HEK293 (cell line): ENCODE data around the gene CD177.
"Not testable (repeated sequence)": the region's sequence is repeated elsewhere in the genome, so short reads cannot be mapped to it uniquely, and the experiment has no call there.

Experiments
- CTCF ChIA-PET: fragments of 350-600 bp; formaldehyde crosslinking; extraction: SDS; loops from one replicate; lab custom pipeline; 2021; ENCODE audit warnings: antibody characterized with exemption; lab: Yijun Ruan, JAX
- POLR2A ChIA-PET: fragments of 300-600 bp; formaldehyde crosslinking; extraction: SDS; loops from one replicate; lab custom pipeline; 2020; ENCODE audit warnings: antibody characterized with exemption, inconsistent platforms; lab: Yijun Ruan, JAX
- H3K27ac ChIP-seq: fragments of 200-500 bp; sonication (Bioruptor generic); 2 replicates; pipeline ENCODE4 v1.5.1; 2014; ENCODE audit warnings: low read depth, low read length, control low read depth, inconsistent platforms; ENCODE audit errors: extremely low read depth
- H3K36me3 ChIP-seq, 2 experiments: fragments of 200-500 bp in 1 of 2; sonication (Bioruptor generic) in 1 of 2; 1 replicate in 1 of 2; 2 replicates in 1 of 2; pipeline ENCODE4 v1.5.1; 2014 to 2017; ENCODE audit warnings: inconsistent platforms in 2 of 2, low read length in 2 of 2; ENCODE audit not compliant: control insufficient read depth in 2 of 2, insufficient read depth in 1 of 2
- H3K4me1 ChIP-seq: fragments of 200-500 bp; sonication (Bioruptor generic); 2 replicates; pipeline ENCODE4 v1.5.1; 2014; ENCODE audit warnings: mild to moderate bottlenecking, low read length, inconsistent platforms; ENCODE audit not compliant: control insufficient read depth, insufficient read depth
- H3K4me3 ChIP-seq: 2 replicates; pipeline ENCODE4 v1.5.1; 2011; ENCODE audit warnings: low read depth, mild to moderate bottlenecking, control low read depth, low read length, moderate library complexity
- H3K9me3 ChIP-seq: fragments of 200-500 bp; sonication (Bioruptor generic); 2 replicates; pipeline ENCODE4 v1.5.1; 2014; ENCODE audit warnings: low read depth, low read length, inconsistent platforms; ENCODE audit not compliant: control insufficient read depth, insufficient read depth
- HOXA7 ChIP-seq: sonication (generic); formaldehyde crosslinking; IDR thresholded peaks from 2 replicates; pipeline ENCODE4 v1.8.1; 2022; ENCODE audit warnings: missing genetic modification reagents, borderline replicate concordance
- HOXD13 ChIP-seq: sonication (generic); formaldehyde crosslinking; IDR thresholded peaks from 2 replicates; pipeline ENCODE4 v1.8.0; 2022; ENCODE audit warnings: missing genetic modification reagents, borderline replicate concordance
- KLF1 ChIP-seq: fragments of 450-650 bp; formaldehyde crosslinking; IDR thresholded peaks from 2 replicates; pipeline ENCODE4 v1.5.1; 2016; ENCODE audit warnings: missing biosample characterization, missing genetic modification characterization
- KLF10 ChIP-seq: fragments of 450-650 bp; IDR thresholded peaks from 2 replicates; pipeline ENCODE4 v1.5.1; 2018; ENCODE audit warnings: missing biosample characterization, mild to moderate bottlenecking, missing genetic modification characterization
- REPIN1 ChIP-seq: fragments of 450-650 bp; formaldehyde crosslinking; IDR thresholded peaks from 2 replicates; pipeline ENCODE4 v1.5.1; 2017; ENCODE audit warnings: missing biosample characterization, missing genetic modification characterization, low read depth
- ZBTB21 ChIP-seq: fragments of 450-650 bp; formaldehyde crosslinking; IDR thresholded peaks from 2 replicates; pipeline ENCODE4 v1.5.1; 2017; ENCODE audit warnings: missing biosample characterization, missing genetic modification characterization
- ZBTB7A ChIP-seq: fragments of 450-650 bp; formaldehyde crosslinking; IDR thresholded peaks from 2 replicates; pipeline ENCODE4 v1.5.1; 2016; ENCODE audit warnings: low read depth, missing biosample characterization, missing genetic modification characterization
- ZNF146 ChIP-seq: fragments of 450-650 bp; formaldehyde crosslinking; IDR thresholded peaks from 2 replicates; pipeline ENCODE4 v1.5.1; 2016; ENCODE audit warnings: missing biosample characterization, missing genetic modification characterization
- ZNF155 ChIP-seq: fragments of 450-650 bp; formaldehyde crosslinking; IDR thresholded peaks from 2 replicates; pipeline ENCODE4 v1.5.1; 2016; ENCODE audit warnings: missing biosample characterization, missing genetic modification characterization
- ZNF280C ChIP-seq: fragments of 450-650 bp; formaldehyde crosslinking; IDR thresholded peaks from 2 replicates; pipeline ENCODE4 v1.5.1; 2016; ENCODE audit warnings: missing biosample characterization, missing genetic modification characterization
- ZNF398 ChIP-seq: fragments of 450-650 bp; formaldehyde crosslinking; IDR thresholded peaks from 2 replicates; pipeline ENCODE4 v1.5.1; 2017; ENCODE audit warnings: missing biosample characterization, missing genetic modification characterization
- ZNF639 ChIP-seq: fragments of 450-650 bp; formaldehyde crosslinking; IDR thresholded peaks from 2 replicates; pipeline ENCODE4 v1.5.1; 2016; ENCODE audit warnings: missing biosample characterization, missing genetic modification characterization
- ZNF664 ChIP-seq: fragments of 450-650 bp; formaldehyde crosslinking; IDR thresholded peaks from 2 replicates; pipeline ENCODE4 v1.5.1; 2016; ENCODE audit warnings: missing biosample characterization, missing genetic modification characterization
- ZNF747 ChIP-seq: fragments of 450-650 bp; formaldehyde crosslinking; IDR thresholded peaks from 2 replicates; pipeline ENCODE4 v1.5.1; 2016; ENCODE audit warnings: missing biosample characterization, missing genetic modification characterization
- ZNF768 ChIP-seq: fragments of 450-650 bp; formaldehyde crosslinking; IDR thresholded peaks from 2 replicates; pipeline ENCODE4 v1.5.1; 2018; ENCODE audit warnings: missing biosample characterization, mild to moderate bottlenecking, missing genetic modification characterization
- ZSCAN16 ChIP-seq: fragments of 450-650 bp; formaldehyde crosslinking; IDR thresholded peaks from 2 replicates; pipeline ENCODE4 v1.5.1; 2016; ENCODE audit warnings: missing biosample characterization, missing genetic modification characterization
- ZSCAN4 ChIP-seq: fragments of 450-650 bp; formaldehyde crosslinking; IDR thresholded peaks from 2 replicates; pipeline ENCODE4 v1.5.1; 2017; ENCODE audit warnings: missing biosample characterization, missing genetic modification characterization
- TF ChIP-seq, protein P1 (sequence below): fragments of 450-650 bp; formaldehyde crosslinking; IDR thresholded peaks from 2 replicates; pipeline ENCODE4 v1.5.1; 2017; ENCODE audit warnings: missing biosample characterization, missing genetic modification characterization
- TF ChIP-seq, protein P2 (sequence below): fragments of 450-650 bp; formaldehyde crosslinking; IDR thresholded peaks from 2 replicates; pipeline ENCODE4 v1.5.1; 2016; ENCODE audit warnings: missing biosample characterization, missing genetic modification characterization
- TF ChIP-seq, protein P3 (sequence below): fragments of 450-650 bp; formaldehyde crosslinking; IDR thresholded peaks from 2 replicates; pipeline ENCODE4 v1.5.1; 2016; ENCODE audit warnings: missing biosample characterization, missing genetic modification characterization

CD177 gene

DNA sequence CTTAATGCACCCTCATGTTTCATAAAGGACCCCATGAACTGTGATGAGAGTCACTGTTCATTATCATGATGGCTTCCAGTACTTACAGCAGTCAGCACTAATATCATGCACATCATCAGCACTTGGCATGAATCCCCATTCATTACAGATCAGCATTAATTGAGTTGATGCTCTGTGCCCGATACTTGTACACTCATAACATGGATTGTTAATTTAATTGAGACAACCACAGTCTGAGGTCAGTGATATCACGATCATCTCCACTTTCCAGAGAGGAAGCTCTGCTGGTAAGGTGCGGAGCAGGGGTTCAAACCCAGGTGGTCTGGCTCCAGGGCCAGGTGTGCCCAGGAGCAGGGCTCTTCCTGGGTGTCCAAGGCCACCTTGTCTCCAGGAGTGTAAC, 40.0 kb downstream of the CD177 start:
- CTCF ChIA-PET, H3K4me3 ChIP-seq, H3K9me3 ChIP-seq, H3K27ac ChIP-seq, H3K36me3 ChIP-seq: not testable (repeated sequence)
- POLR2A ChIA-PET, result interaction anchor here (0.6 kb wide), 1 partner anchor 10 kb away, joined by 3 read pairs; no protein-coding TSS in a partner anchor
- H3K4me1 ChIP-seq, result peaks cover 26% of the 10 kb centered on the region
- peak; percentile 79; the same call in 1 of the 2 replicates for TF ChIP-seq ZNF664 (tag by site-specific recombination)

GRCh38 chr19:43395561-43395960, 42.1 kb downstream of the CD177 start:
- no peak for TF ChIP-seq ZNF639 (tag by site-specific recombination)
- TF ChIP-seq ZNF398 (tag by site-specific recombination), result no peak
- H3K27ac ChIP-seq, result no peak overlapping the region
- ChIA-PET POLR2A (no interaction called here), CTCF (interaction anchor here (1.1 to 1.8 kb wide), 2 partner anchors 30 to 78 kb away, joined by 3 to 16 read pairs; no protein-coding TSS in a partner anchor)
- H3K9me3 ChIP-seq, result no peaks in the 10 kb centered on the region; the same call in none of the 2 replicates
- H3K4me3 ChIP-seq, result no peak overlapping the region
- no peaks in the 10 kb centered on the region for H3K36me3 ChIP-seq
- peaks cover 23% of the 10 kb centered on the region for H3K4me1 ChIP-seq

GRCh38 chr19:43406297-43406696, 52.8 kb downstream of the CD177 start:
- Histone ChIP-seq H3K36me3 (no peaks in the 10 kb centered on the region), H3K4me3 (no peak overlapping the region), H3K9me3 (no peaks in the 10 kb centered on the region; the same call in none of the 2 replicates), H3K27ac (no peak overlapping the region), H3K4me1 (peaks cover 5% of the 10 kb centered on the region)
- CTCF ChIA-PET, result interaction anchor here (0.6 to 5.6 kb wide), 5 partner anchors 12 to 40 kb away, joined by 3 to 33 read pairs (median 3); no protein-coding TSS in a partner anchor
- POLR2A ChIA-PET, result no interaction called here
- TF ChIP-seq ZNF768 (tag by site-specific recombination) (no peak), ZBTB21 (tag by site-specific recombination) (no peak), ZNF146 (tag by site-specific recombination) (no peak), ZNF747 (no peak), ZBTB7A (tag by site-specific recombination) (no peak), ZSCAN16 (tag by site-specific recombination) (no peak), HOXA7 (no peak), KLF10 (tag by site-specific recombination) (no peak), ZNF155 (tag by site-specific recombination) (no peak), ZNF280C (tag by site-specific recombination) (no peak), KLF1 (no peak), HOXD13 (CRISPR knock-in tag) (no peak), ZSCAN4 (no peak), REPIN1 (tag by site-specific recombination) (no peak)
- TF ChIP-seq, protein P1, sequence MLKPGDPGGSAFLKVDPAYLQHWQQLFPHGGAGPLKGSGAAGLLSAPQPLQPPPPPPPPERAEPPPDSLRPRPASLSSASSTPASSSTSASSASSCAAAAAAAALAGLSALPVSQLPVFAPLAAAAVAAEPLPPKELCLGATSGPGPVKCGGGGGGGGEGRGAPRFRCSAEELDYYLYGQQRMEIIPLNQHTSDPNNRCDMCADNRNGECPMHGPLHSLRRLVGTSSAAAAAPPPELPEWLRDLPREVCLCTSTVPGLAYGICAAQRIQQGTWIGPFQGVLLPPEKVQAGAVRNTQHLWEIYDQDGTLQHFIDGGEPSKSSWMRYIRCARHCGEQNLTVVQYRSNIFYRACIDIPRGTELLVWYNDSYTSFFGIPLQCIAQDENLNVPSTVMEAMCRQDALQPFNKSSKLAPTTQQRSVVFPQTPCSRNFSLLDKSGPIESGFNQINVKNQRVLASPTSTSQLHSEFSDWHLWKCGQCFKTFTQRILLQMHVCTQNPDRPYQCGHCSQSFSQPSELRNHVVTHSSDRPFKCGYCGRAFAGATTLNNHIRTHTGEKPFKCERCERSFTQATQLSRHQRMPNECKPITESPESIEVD (tag by site-specific recombination), result no peak
- TF ChIP-seq, protein P2, sequence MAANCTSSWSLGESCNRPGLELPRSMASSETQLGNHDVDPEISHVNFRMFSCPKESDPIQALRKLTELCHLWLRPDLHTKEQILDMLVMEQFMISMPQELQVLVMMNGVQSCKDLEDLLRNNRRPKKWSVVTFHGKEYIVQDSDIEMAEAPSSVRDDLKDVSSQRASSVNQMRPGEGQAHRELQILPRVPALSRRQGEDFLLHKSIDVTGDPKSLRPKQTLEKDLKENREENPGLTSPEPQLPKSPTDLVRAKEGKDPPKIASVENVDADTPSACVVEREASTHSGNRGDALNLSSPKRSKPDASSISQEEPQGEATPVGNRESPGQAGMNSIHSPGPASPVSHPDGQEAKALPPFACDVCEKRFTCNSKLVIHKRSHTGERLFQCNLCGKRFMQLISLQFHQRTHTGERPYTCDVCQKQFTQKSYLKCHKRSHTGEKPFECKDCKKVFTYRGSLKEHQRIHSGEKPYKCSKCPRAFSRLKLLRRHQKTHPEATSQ (tag by site-specific recombination), result no peak
- TF ChIP-seq, protein P3, sequence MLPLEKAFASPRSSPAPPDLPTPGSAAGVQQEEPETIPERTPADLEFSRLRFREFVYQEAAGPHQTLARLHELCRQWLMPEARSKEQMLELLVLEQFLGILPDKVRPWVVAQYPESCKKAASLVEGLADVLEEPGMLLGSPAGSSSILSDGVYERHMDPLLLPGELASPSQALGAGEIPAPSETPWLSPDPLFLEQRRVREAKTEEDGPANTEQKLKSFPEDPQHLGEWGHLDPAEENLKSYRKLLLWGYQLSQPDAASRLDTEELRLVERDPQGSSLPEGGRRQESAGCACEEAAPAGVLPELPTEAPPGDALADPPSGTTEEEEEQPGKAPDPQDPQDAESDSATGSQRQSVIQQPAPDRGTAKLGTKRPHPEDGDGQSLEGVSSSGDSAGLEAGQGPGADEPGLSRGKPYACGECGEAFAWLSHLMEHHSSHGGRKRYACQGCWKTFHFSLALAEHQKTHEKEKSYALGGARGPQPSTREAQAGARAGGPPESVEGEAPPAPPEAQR, result no peak
